Thyroid gland (tissue), 4 donors: Measurements from ENCODE around the gene ST7L. TPM values are rescaled to one million over a fixed set of nuclear protein-coding genes. Genes with fewer than 3 reads are reported as not detected.

Source experiments
- DNase-seq, 2 donors: peaks; one replicate each; pipeline ENCODE4 v3.0.0-alpha.2; 2019
- H3K27ac ChIP-seq, 3 donors: fragments of 200-600 bp; sonication (generic); 1 replicate in 2 of 3; 2 replicates in 1 of 3; pipeline ENCODE4 v1.5.1; 2016 to 2019; ENCODE audit warnings: mild to moderate bottlenecking in 1 of 3, moderate library complexity in 1 of 3
- H3K27me3 ChIP-seq: fragments of 200-600 bp; sonication (generic); one replicate; pipeline ENCODE4 v1.5.1; 2019
- H3K36me3 ChIP-seq, 2 donors: fragments of 200-600 bp; sonication (generic); one replicate each; pipeline ENCODE4 v1.5.1; 2016 to 2019
- H3K4me1 ChIP-seq, 2 donors: fragments of 200-600 bp; sonication (generic); one replicate each; pipeline ENCODE4 v1.5.1; 2017 to 2019
- H3K4me3 ChIP-seq, 3 donors: fragments of 200-600 bp; sonication (generic); replicated peaks in 1 of 3; 1 replicate in 2 of 3; 2 replicates in 1 of 3; pipeline ENCODE4 v1.5.1; 2016; ENCODE audit warnings: mild to moderate bottlenecking in 1 of 3
- H3K9me3 ChIP-seq: fragments of 200-600 bp; sonication (generic); one replicate; pipeline ENCODE4 v1.5.1; 2017
- POLR2A ChIP-seq, 2 donors: fragments of 450-650 bp; IDR thresholded peaks; one replicate each; pipeline ENCODE4 v1.6.1; 2017; ENCODE audit warnings: antibody characterized with exemption in 2 of 2, mild to moderate bottlenecking in 2 of 2, moderate library complexity in 1 of 2
- WGBS, 2 donors: methylation state at CpG; one replicate each; pipeline ENCODE4 v1.1.5; 2017; 5-methylcytosine and 5-hydroxymethylcytosine counted together
- intact Hi-C: fragments of 100-400 bp; cut with DNase I; formaldehyde crosslinking; loops from one replicate; pipeline ENCODE4 v1.15.1; 2023
- total RNA-seq, 4 donors: library from RNA; depleted of rRNA; stranded (reverse); fragments of >200 nt; gene quantifications; one replicate each; pipeline ENCODE4 v1.2.3, GENCODE V29; 2016
- TF ChIP-seq, protein P1 (sequence below), 6 experiments: fragments of 200-600 bp in 3 of 6; fragments of 450-650 bp in 3 of 6; sonication (generic) in 3 of 6; IDR thresholded peaks; one replicate each; pipeline ENCODE4 v1.5.1; 2016 to 2019; ENCODE audit warnings: antibody characterized with exemption in 6 of 6, mild to moderate bottlenecking in 2 of 6, inconsistent platforms in 1 of 6, moderate library complexity in 1 of 6

ST7L gene
- total RNA-seq, 4 donors from 2014 or later: 27.3 to 46.4 (median 44.9) TPM

DNA sequence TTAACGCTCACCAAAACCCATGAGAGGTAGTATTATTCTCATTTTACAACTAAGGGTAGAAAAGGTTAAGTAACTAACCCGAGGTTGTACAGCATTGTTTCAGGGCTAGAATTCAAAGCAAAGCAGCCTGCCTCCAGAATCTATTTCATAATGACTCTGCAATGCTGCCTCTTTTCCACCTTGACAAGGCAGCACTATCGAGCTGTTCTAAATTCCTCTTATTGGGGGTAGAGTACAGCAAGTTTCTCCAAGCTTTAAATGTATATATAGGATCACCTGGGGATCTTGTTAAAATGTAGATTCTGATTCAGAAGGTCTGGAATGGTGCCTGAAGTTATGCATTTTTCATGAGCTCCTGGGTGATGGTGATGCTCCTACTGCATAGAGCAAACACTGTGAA lies 80.1 kb downstream of the ST7L start:
- Histone ChIP-seq H3K36me3 (peaks cover 0 to 8% of the 10 kb centered on the region in 2 donors), H3K4me1 (no peaks in the 10 kb centered on the region), H3K4me3 (no peak overlapping the region), H3K9me3 (no peaks in the 10 kb centered on the region), H3K27ac (no peak overlapping the region), H3K27me3 (no peaks in the 10 kb centered on the region)
- TF ChIP-seq POLR2A (IDR thresholded peaks at IDR 0.05): no peak
- TF ChIP-seq, protein P1, sequence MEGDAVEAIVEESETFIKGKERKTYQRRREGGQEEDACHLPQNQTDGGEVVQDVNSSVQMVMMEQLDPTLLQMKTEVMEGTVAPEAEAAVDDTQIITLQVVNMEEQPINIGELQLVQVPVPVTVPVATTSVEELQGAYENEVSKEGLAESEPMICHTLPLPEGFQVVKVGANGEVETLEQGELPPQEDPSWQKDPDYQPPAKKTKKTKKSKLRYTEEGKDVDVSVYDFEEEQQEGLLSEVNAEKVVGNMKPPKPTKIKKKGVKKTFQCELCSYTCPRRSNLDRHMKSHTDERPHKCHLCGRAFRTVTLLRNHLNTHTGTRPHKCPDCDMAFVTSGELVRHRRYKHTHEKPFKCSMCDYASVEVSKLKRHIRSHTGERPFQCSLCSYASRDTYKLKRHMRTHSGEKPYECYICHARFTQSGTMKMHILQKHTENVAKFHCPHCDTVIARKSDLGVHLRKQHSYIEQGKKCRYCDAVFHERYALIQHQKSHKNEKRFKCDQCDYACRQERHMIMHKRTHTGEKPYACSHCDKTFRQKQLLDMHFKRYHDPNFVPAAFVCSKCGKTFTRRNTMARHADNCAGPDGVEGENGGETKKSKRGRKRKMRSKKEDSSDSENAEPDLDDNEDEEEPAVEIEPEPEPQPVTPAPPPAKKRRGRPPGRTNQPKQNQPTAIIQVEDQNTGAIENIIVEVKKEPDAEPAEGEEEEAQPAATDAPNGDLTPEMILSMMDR (IDR thresholded peaks at IDR 0.05): no peak
- intact Hi-C loops: no loop called here
- WGBS, 2 donors: 89 to 97% methylated on average over 3 of the region's 3 CpGs
- no peak for DNase-seq

DNA sequence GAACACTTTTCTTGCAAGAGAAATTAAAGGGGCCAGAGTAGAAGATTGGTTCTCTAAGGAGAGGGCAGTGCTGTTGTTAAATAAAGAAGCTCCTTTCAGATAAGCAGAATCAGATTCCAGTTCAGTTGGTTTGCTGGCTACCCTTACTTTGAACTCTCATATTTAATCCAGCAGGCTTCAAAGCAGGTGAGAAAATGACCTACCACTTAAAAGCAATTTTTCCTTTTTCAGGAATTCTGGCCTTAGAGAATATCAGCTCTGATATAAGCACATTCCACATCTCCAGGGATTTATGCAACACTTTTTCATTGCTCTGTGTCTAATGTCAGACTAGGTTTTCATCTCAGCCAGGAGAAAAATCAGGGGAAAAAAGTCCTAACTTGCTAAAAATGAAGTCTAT lies 81.5 kb downstream of the ST7L start:
- Histone ChIP-seq H3K27me3 (no peaks in the 10 kb centered on the region), H3K4me1 (no peaks in the 10 kb centered on the region), H3K4me3 (no peak overlapping the region), H3K36me3 (peaks cover 0 to 8% of the 10 kb centered on the region in 2 donors), H3K9me3 (no peaks in the 10 kb centered on the region), H3K27ac (no peak overlapping the region)
- TF ChIP-seq POLR2A (IDR thresholded peaks at IDR 0.05): no peak
- TF ChIP-seq, protein P1 (IDR thresholded peaks at IDR 0.05): no peak
- intact Hi-C loops: no loop called here
- DNase-seq: no peak

DNA sequence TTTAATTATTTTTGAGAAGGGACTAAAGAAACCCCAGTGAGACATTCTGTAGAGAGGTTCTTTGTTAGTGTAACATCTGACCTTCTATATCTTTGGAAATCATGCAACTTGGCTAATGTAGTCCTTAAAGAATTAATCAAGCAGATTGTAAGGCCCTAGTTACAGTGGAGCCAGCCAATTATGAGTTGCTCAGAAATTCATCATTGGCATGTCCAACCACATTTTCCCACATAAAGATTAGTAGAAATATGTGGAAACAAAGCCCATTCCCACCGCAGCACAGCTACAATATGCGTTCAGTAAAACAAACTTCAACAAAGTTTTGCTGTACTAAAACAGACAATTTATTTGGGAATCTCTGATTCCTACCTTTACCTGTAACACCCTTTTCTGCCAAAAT lies 82.4 kb downstream of the ST7L start:
- Histone ChIP-seq H3K27ac (no peak overlapping the region), H3K9me3 (no peaks in the 10 kb centered on the region), H3K4me3 (no peak overlapping the region), H3K27me3 (no peaks in the 10 kb centered on the region), H3K4me1 (no peaks in the 10 kb centered on the region), H3K36me3 (peaks cover 0 to 8% of the 10 kb centered on the region in 2 donors)
- intact Hi-C loops: no loop called here
- no peak for DNase-seq
- no peak for TF ChIP-seq POLR2A (IDR thresholded peaks at IDR 0.05)
- TF ChIP-seq, protein P1 (IDR thresholded peaks at IDR 0.05): no peak
- WGBS, 2 donors: 72 to 76% methylated on average over 2 of the region's 2 CpGs

DNA sequence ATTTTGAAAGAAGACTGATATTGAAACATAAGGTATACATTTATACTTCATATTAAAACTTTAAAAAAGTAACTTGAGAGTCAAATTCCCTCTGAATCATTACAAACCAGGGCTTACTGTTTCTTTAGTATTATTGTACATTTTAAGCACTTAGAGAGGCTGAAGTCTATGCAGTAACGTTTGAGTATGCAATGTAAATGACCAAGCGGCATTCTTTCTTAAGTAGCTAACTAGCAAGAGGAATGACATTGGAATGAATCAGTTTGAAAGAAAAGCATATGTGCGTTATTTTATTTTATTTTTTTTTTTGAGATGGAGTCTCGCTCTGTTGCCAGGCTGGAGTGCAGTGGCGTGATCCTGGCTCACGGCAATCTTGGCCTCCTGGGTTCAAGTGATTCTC lies 85.9 kb downstream of the ST7L start:
- WGBS, 2 donors: 93 to 94% methylated on average over 6 of the region's 6 CpGs
- no peaks in the 10 kb centered on the region for H3K9me3 ChIP-seq
- H3K36me3 ChIP-seq: peaks cover 0 to 7% of the 10 kb centered on the region in 2 donors
- intact Hi-C loops: no loop called here
- TF ChIP-seq, protein P1 (IDR thresholded peaks at IDR 0.05): no peak
- no peak for TF ChIP-seq POLR2A (IDR thresholded peaks at IDR 0.05)
- no peaks in the 10 kb centered on the region for H3K27me3 ChIP-seq
- no peak overlapping the region for H3K27ac ChIP-seq
- no peak overlapping the region for H3K4me3 ChIP-seq
- H3K4me1 ChIP-seq: no peaks in the 10 kb centered on the region
- no peak for DNase-seq

DNA sequence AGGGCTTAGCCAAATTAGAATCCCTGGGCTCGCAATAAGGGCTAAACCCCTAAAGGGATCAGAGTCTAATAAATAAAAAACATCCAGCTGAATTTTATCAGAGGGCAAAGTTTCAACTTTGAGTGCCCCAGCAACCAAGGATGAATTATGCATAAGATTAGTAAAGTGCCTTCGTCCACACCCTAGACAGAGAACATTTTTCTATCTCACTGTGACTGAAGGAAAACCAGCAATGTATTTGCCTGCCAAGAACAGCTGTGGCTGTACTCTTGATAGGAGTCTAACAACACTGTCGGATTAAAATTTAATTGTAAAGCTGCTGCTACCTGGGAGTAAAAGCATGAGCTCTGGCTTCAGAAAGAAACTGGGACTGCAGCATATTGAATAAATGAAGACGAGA lies 86.9 kb downstream of the ST7L start:
- Histone ChIP-seq H3K27me3 (no peaks in the 10 kb centered on the region), H3K4me1 (no peaks in the 10 kb centered on the region), H3K36me3 (peaks cover 6 to 7% of the 10 kb centered on the region in 2 donors), H3K9me3 (no peaks in the 10 kb centered on the region), H3K27ac (no peak overlapping the region), H3K4me3 (no peak overlapping the region)
- TF ChIP-seq, protein P1 (IDR thresholded peaks at IDR 0.05): no peak
- TF ChIP-seq POLR2A (IDR thresholded peaks at IDR 0.05): no peak
- DNase-seq: no peak
- 93 to 97% methylated on average over 4 of the region's 4 CpGs for WGBS, 2 donors
- intact Hi-C loops: no loop called here
